Large intestine (tissue), 3 donors: Measurements from ENCODE around the gene BARX1. TPM values are rescaled to one million over a fixed set of nuclear protein-coding genes. Genes with fewer than 3 reads are reported as not detected.
A peak's percentile ranks its signal among the peaks of the same experiment; 100 is the strongest.

Source experiments
- DNase-seq, 2 donors: peaks; one replicate each; pipeline versions ENCODE4 v3.0.0 to v3.0.0-alpha.2; 2013
- H3K27ac ChIP-seq: one replicate; pipeline ENCODE4 v1.5.1; 2013; ENCODE audit warnings: low read length
- H3K27me3 ChIP-seq: 2 replicates; pipeline ENCODE4 v1.6.1; 2013; ENCODE audit warnings: low read length; ENCODE audit not compliant: control insufficient read depth, insufficient read depth
- H3K36me3 ChIP-seq: 2 replicates; pipeline ENCODE4 v1.6.1; 2013; ENCODE audit warnings: low read length; ENCODE audit not compliant: control insufficient read depth, insufficient read depth
- H3K4me1 ChIP-seq: one replicate; pipeline ENCODE4 v1.6.1; 2013; ENCODE audit warnings: low read length; ENCODE audit not compliant: control insufficient read depth, insufficient read depth
- H3K4me3 ChIP-seq: one replicate; pipeline ENCODE4 v1.5.1; 2013; ENCODE audit warnings: low read length
- H3K9me3 ChIP-seq: one replicate; pipeline ENCODE4 v1.6.1; 2013; ENCODE audit warnings: mild to moderate bottlenecking, low read depth, low read length, moderate library complexity; ENCODE audit not compliant: control insufficient read depth
- WGBS: methylation state at CpG from one replicate; pipeline ENCODE4 v1.1.5; 2013; ENCODE audit warnings: low lambda C conversion rate; ENCODE audit not compliant: insufficient coverage; 5-methylcytosine and 5-hydroxymethylcytosine counted together
- polyA plus RNA-seq: library from polyadenylated mRNA; unstranded; fragments of 120-200 nt; gene quantifications from one replicate; pipeline ENCODE4 v1.2.1, GENCODE V29; 2013

Gene BARX1
- polyA plus RNA-seq, 1 donor: 0.06 TPM

DNA sequence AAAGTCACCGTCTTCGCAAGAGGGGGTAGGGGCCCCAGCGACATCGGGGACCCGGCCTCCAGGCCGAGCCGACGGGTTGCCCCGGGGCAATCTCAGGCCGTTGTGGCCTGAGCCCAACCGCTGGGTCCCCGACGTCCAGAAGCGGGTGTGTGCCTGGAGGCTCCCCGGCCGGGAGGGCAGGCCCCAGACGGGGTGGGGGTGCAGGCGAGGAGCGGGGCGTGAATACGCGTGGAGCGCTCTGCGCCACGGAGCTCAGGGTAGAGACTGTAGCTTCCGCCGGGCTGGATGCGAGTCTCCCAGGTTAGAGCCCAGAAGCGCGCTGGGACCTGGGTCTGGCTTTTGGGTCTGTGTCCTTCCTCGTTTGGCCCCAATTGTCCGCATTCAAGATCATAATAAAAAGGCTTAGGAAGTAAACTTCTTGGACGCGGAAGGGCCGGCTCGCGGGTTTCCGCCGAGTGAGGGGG is 3.5 kb downstream of the BARX1 start:
- no peaks in the 10 kb centered on the region for H3K36me3 ChIP-seq
- no peak overlapping the region for H3K27ac ChIP-seq
- no peak for DNase-seq
- no CpG with 5 or more reads among the region's 39 CpGs for WGBS
- H3K4me1 ChIP-seq: peaks cover 11% of the 10 kb centered on the region
- peaks cover 36% of the 10 kb centered on the region for H3K9me3 ChIP-seq
- peaks cover 95% of the 10 kb centered on the region for H3K27me3 ChIP-seq
- H3K4me3 ChIP-seq: no peak overlapping the region

DNA sequence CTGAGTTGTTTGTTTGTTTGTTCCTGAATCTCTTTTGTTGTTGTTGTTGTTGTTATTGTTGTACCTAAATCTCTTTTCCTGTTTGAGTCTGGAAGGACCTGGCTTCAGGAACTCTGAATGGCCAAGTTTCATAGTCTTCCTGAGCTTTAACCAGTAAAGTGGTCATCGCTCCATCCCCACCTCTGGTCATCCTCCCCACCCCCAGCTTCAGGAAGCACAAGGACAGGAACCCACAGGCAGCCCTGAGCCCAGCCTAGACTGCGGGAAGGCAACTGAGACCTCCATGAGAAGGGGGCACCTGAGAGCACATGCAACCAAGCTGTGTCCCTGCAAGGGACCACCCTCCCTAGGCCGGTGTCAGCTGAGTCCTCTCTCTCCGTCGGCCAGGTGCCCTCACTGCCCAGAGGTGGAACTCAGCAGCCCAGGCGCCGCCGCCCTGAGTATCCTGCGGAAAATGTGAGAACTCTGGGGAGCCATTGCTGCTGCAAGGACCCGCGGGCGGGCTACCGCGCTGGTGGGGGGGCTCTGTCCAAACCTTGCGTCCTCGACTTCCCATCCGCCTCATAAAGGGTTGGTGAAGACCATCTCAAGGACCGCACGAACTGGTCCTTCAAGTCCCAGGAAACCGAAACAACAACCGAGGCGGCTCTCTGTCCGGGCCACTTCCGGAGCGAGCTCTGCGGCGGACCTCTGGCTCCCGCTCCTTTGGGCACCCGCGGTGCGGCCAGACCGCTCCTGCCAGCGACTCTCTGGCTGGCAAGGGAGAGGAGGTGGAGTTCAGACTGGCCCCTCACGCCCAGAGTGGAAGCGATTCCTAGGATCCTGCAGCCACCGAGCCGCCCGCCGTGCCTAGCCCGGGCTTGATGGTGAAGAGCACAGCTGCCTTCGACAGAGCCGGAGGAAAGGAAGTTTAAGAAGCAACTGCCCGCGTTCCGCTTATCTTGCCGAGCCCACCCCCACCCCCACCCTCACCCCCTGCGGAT is 4.2 kb downstream of the BARX1 start:
- Histone ChIP-seq H3K4me3 (peak overlapping the region; percentile 26), H3K4me1 (peaks cover 11% of the 10 kb centered on the region), H3K36me3 (no peaks in the 10 kb centered on the region), H3K9me3 (peaks cover 36% of the 10 kb centered on the region), H3K27ac (no peak overlapping the region), H3K27me3 (peaks cover 95% of the 10 kb centered on the region)
- whole genome bisulfite sequencing: no CpG with 5 or more reads among the region's 47 CpGs
- peak in 1 of 2 donors; percentile 40 for DNase-seq

GRCh38 chr9:93949694-93950449 is 5.3 kb downstream of the BARX1 start:
- Histone ChIP-seq H3K27me3 (peaks cover 99% of the 10 kb centered on the region), H3K36me3 (no peaks in the 10 kb centered on the region), H3K9me3 (peaks cover 32% of the 10 kb centered on the region), H3K4me3 (no peak overlapping the region), H3K27ac (no peak overlapping the region), H3K4me1 (peaks cover 16% of the 10 kb centered on the region)
- no peak for DNase-seq
- no CpG with 5 or more reads among the region's 16 CpGs for WGBS

GRCh38 chr9:93949073-93949693 is 6.0 kb downstream of the BARX1 start:
- Histone ChIP-seq H3K27ac (no peak overlapping the region), H3K36me3 (no peaks in the 10 kb centered on the region), H3K4me3 (no peak overlapping the region), H3K9me3 (peaks cover 29% of the 10 kb centered on the region), H3K27me3 (peaks cover 100% of the 10 kb centered on the region), H3K4me1 (peaks cover 16% of the 10 kb centered on the region)
- DNase-seq: no peak
- no CpG with 5 or more reads among the region's 32 CpGs for WGBS

DNA sequence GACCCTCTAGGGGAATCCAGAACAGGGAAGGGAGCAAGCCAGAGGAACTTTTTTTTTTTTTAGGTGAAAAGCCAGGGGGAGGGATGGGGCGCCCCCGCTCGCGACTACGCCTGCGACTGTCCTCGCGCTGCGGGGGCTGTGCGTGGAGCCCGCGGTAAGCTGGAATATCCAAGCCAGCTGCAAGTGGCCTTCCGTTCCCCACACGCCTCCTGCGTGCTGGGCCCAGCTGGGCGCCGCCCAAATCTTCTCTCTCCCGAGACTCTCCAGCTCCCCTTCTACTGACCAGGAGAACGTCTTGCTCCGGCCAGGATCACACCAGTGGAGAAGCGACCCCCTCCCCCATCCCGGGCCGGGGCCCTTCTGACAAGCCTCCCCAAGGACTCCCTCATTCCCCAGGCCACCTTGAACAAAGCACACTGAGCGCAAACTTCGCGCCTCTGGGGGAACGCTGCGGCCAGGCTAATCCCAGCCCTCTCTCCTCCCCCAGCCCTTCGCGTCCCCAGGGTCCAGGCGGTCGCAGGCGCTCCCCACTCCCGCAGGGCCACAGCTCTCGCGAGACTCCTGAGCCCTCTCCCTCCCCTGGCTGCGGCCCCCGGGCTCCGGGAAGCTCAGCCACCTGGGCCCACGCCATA is 6.6 kb downstream of the BARX1 start:
- H3K27ac ChIP-seq: no peak overlapping the region
- H3K27me3 ChIP-seq: peaks cover 100% of the 10 kb centered on the region
- no peak overlapping the region for H3K4me3 ChIP-seq
- H3K9me3 ChIP-seq: peaks cover 24% of the 10 kb centered on the region
- no peaks in the 10 kb centered on the region for H3K36me3 ChIP-seq
- H3K4me1 ChIP-seq: peaks cover 16% of the 10 kb centered on the region
- DNase-seq: no peak
- no CpG with 5 or more reads among the region's 40 CpGs for whole genome bisulfite sequencing

DNA sequence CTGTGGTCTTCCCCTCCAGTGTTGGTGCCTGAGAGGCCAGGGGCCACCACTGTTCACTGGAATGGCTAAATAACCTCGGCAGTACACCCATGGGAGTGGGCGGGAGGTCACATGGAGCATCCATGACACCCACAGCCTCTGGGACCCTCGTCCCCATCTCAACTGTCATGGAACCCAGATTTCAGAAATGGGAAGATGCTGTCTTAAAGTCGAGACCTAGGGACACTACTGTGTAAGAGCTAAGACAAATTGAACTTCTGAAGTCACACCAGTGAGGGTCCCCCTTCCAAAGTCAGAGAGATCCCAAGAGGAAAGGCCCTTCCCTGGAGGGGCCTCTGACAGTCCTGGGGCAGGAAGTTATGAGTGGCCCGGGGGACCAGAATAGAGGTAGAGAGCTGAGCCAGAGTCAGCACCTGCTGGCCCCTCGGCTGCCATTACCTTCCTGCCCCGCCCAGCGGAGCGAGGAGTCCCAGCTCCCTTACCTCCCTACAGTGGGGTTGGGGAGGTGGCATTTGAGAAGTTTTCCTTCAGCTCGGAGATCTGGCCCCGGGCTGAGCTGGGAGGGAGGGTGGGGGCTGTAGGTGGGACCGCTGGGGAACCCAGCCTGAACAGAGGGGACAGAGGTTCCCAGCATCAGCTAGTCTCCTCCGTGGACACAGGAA is 7.6 kb downstream of the BARX1 start:
- peaks cover 100% of the 10 kb centered on the region for H3K27me3 ChIP-seq
- H3K36me3 ChIP-seq: no peaks in the 10 kb centered on the region
- no peak for DNase-seq
- H3K9me3 ChIP-seq: peaks cover 21% of the 10 kb centered on the region
- no peak overlapping the region for H3K27ac ChIP-seq
- H3K4me1 ChIP-seq: peaks cover 12% of the 10 kb centered on the region
- WGBS: no CpG with 5 or more reads among the region's 13 CpGs
- no peak overlapping the region for H3K4me3 ChIP-seq

- no peak for DNase-seq
- H3K4me1 ChIP-seq: peaks cover 8% of the 10 kb centered on the region
- 0% methylated on average over 1 of the region's 5 CpGs for WGBS
- no peak overlapping the region for H3K27ac ChIP-seq
- peaks cover 12% of the 10 kb centered on the region for H3K9me3 ChIP-seq
- H3K4me3 ChIP-seq: no peak overlapping the region
- H3K27me3 ChIP-seq: peaks cover 100% of the 10 kb centered on the region
- H3K36me3 ChIP-seq: no peaks in the 10 kb centered on the region
These were observed 8.8 kb downstream of the BARX1 start for GRCh38 chr9:93946338-93946712.

DNA sequence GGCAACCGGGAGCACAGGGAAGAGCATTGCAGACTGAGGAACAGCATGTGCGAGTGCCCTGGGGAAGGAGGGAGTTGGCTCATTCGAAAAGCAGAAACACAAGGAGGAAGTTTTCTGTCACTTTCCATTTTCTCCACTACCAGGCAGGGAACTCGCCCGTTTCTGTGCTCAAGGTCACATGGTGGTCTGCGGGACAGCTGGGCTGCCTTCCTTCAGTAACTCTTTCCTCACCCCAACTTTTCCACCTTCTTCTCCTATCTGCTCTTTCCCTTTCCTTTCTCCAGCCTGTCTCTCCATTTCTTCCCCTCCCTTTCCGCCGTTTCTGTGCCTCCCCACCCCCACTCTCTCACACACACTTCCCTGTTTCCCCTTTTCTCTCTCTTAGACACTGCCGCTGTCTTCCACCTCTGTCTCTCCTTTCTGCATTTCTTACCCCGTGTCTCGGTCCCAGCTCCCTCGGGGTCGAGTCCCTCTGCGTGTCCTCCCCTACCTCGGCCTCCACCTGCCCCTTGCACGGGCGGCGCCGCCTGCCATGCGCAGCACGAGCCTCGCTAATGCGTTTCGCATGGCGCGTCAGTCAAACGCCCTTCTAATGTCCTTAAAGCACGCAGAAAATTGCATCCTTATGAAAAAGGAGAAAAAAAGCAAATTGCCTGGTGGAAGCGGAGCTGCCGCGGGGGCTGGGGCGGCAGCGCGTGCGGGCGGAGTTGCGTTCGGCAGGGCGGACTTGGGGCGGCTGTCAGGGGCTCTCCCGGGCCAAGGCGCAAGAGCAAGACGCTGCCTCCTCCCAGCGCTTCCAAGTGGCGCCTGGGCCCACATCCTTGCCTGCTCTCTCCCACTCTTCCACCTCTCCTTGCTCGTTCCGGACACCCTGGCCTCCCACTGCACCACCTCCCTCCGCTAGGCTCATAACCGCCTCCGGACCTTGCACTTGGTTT is 9.5 kb downstream of the BARX1 start:
- Histone ChIP-seq H3K27ac (no peak overlapping the region), H3K4me3 (no peak overlapping the region), H3K9me3 (peaks cover 8% of the 10 kb centered on the region), H3K36me3 (no peaks in the 10 kb centered on the region), H3K4me1 (peaks cover 6% of the 10 kb centered on the region), H3K27me3 (peaks cover 100% of the 10 kb centered on the region)
- peak in 1 of 2 donors; percentile 46 for DNase-seq
- 0% methylated on average over 3 of the region's 50 CpGs for WGBS

DNA sequence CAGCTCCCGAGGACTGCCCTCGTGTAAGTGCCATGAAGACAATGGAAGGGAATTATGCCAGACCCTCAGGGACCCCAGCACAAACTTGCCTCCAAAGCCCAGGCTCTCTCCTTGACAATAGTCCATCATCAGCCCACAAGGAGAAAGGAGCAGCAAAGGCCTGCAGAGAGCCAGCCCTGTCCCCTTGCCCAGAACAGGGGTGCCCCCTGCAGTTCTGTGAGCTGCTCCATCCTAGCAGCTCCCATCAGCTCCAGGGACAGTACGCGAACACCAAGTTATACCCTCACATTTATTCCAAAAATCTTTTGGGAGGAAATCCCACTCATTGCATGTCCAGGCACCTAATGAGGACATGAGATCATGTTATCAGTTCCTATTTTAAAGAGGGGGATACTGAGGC is 11.1 kb downstream of the BARX1 start:
- peaks cover 92% of the 10 kb centered on the region for H3K27me3 ChIP-seq
- H3K36me3 ChIP-seq: no peaks in the 10 kb centered on the region
- H3K9me3 ChIP-seq: peaks cover 5% of the 10 kb centered on the region
- H3K4me3 ChIP-seq: no peak overlapping the region
- no peak for DNase-seq
- no CpG with 5 or more reads among the region's 4 CpGs for WGBS
- H3K27ac ChIP-seq: no peak overlapping the region
- peaks cover 6% of the 10 kb centered on the region for H3K4me1 ChIP-seq
